GM12891 (cell line): ENCODE measurements around the gene ADAM17.

Experiments used
- POLR2A ChIP-seq: IDR thresholded peaks from 2 replicates; pipeline ENCODE4 v1.6.1; 2011; ENCODE audit warnings: low read depth, low read length, control low read depth
- POLR2AphosphoS5 ChIP-seq: IDR thresholded peaks from 2 replicates; pipeline ENCODE4 v1.6.1; 2011; ENCODE audit warnings: low read depth, low read length, control low read depth
- SPI1 ChIP-seq: IDR thresholded peaks from 2 replicates; pipeline ENCODE4 v1.6.1; 2011; ENCODE audit warnings: low read depth, low read length, control low read depth
- TAF1 ChIP-seq: IDR thresholded peaks from 2 replicates; pipeline ENCODE4 v1.6.1; 2011; ENCODE audit warnings: low read depth, low read length, control low read depth

GRCh38 chr2:9548506-9548905 is 7.1 kb downstream of the ADAM17 start:
- no peak for TF ChIP-seq POLR2AphosphoS5
- TF ChIP-seq POLR2A = no peak
- no peak for TF ChIP-seq TAF1
- no peak for TF ChIP-seq SPI1
